Heart right ventricle (tissue), 16 donors: ENCODE results near the gene AGBL4. TPM values are rescaled to one million over a fixed set of nuclear protein-coding genes. Genes with fewer than 3 reads are reported as not detected.

Source experiments
- ATAC-seq, 8 donors: fragments of 200-7000 bp; cut with Tn5 transposase; one replicate each; pipeline ENCODE4 v1.9.1; 2020; ENCODE audit warnings: mild to moderate bottlenecking in 8 of 8, moderate library complexity in 8 of 8, moderate number of reproducible peaks in 1 of 8
- DNase-seq, 2 donors: peaks; one replicate each; pipeline ENCODE4 v3.0.0-alpha.2; 2020
- H3K27ac ChIP-seq, 10 donors: fragments of 200-600 bp; sonication (generic) in 2 of 10; one replicate each; pipeline versions ENCODE4 v1.5.0 to v1.8.0; 2020 to 2022; ENCODE audit warnings: mild to moderate bottlenecking in 3 of 10
- H3K27me3 ChIP-seq, 7 donors: fragments of 200-600 bp; one replicate each; pipeline ENCODE4 v1.8.0; 2021 to 2022; ENCODE audit warnings: mild to moderate bottlenecking in 2 of 7
- H3K36me3 ChIP-seq, 9 donors: fragments of 200-600 bp; sonication (generic) in 1 of 9; one replicate each; pipeline versions ENCODE4 v1.5.0 to v1.8.0; 2020 to 2022; ENCODE audit warnings: mild to moderate bottlenecking in 2 of 9
- H3K4me1 ChIP-seq, 9 donors: fragments of 200-600 bp; sonication (generic) in 1 of 9; one replicate each; pipeline versions ENCODE4 v1.5.0 to v1.8.0; 2020 to 2022; ENCODE audit warnings: mild to moderate bottlenecking in 4 of 9
- H3K4me3 ChIP-seq, 10 donors: fragments of 200-600 bp; sonication (generic) in 2 of 10; one replicate each; pipeline versions ENCODE4 v1.5.0 to v1.8.0; 2020 to 2022; ENCODE audit warnings: mild to moderate bottlenecking in 7 of 10, moderate library complexity in 2 of 10
- H3K9me3 ChIP-seq, 11 donors: fragments of 200-600 bp in 10 of 11; sonication (generic) in 2 of 11; one replicate each; pipeline versions ENCODE4 v1.5.0 to v1.8.0; 2013 to 2022; ENCODE audit warnings: mild to moderate bottlenecking in 2 of 11, control low read depth in 1 of 11, moderate library complexity in 1 of 11
- CTCF ChIP-seq, 9 donors: fragments of 200-600 bp; sonication (generic) in 2 of 9; IDR thresholded peaks; one replicate each; pipeline versions ENCODE4 v1.5.0 to v1.8.0; 2021 to 2022; ENCODE audit warnings: antibody characterized with exemption in 9 of 9, mild to moderate bottlenecking in 5 of 9, moderate library complexity in 1 of 9
- WGBS, 2 donors: extraction: QIAGEN DNeasy Blood & Tissue Kit; methylation state at CpG; one replicate each; pipeline ENCODE4 v1.1.7; 2013; ENCODE audit warnings: inconsistent platforms in 1 of 2; 5-methylcytosine and 5-hydroxymethylcytosine counted together
- intact Hi-C, 10 donors: fragments of 100-400 bp; cut with DNase I; formaldehyde crosslinking; loops; one replicate each; pipeline versions ENCODE4 v1.11.1 to v1.14.2; 2022
- polyA plus RNA-seq, 2 donors: library from polyadenylated mRNA; stranded (reverse); fragments of 200-250 nt; gene quantifications; one replicate each; pipeline ENCODE4 v1.2.3, GENCODE V29; 2013
- total RNA-seq, 10 donors: library from RNA; stranded (reverse); fragmentation: NEBNext Ultra II Directional in 3 of 10; extraction: Animal tissue kit (Norgen Biotek cat#: 25700) in 3 of 10; gene quantifications; one replicate each; pipeline versions ENCODE4 v1.2.1 to v1.2.4, GENCODE V29; 2021 to 2023
- donor health status: Arrhythmogenic right ventricular cardiomyopathy.
- donor health status: ischemic (EF 13 %, LVEDD 7.1; RV severe dilation, severe dysfunction).
- donor health status: healthy with polysubstance abuse.
- donor health status: DM: no; HTN: yes; CAD: no.
- donor health status: DM: no; HTN: no; CAD: no.
- donor health status: ischemic (EF 25% LVEDD 6.9; RV normal size, moderate dysfunction).
- donor health status: ischemic (EF 25% LVEDD 5.7; RV mildly dilated, moderate dysfunction).
- donor health status: healthy.
- donor health status: DM: yes; HTN: yes; CAD: no.
- donor health status: Ischemic cardiomyopathy.
- donor health status: ischemic (EF 35%, LVEDD 5.7; RV mildly dilated, moderate dysfunction).
- donor health status: nonischemic (EF 11% LVEDD 7.7; RV severe dilation, severe dysfunction).
- donor health status: DM: yes; HTN: yes; CAD: no.
- donor health status: PGD.
- donor health status: ischemic (EF 29% LVEDD 5.4; RV normal size, mild dysfunction).
- donor health status: nonischemic (EF 23%, LVEDD 6.1; RV moderate dilation, normal function).

AGBL4 gene
- total and polyA plus RNA-seq, 12 donors: 0.04 to 0.93 (median 0.46) TPM; not detected in 2

- TF ChIP-seq CTCF (IDR thresholded peaks at IDR 0.05): no peak
- Histone ChIP-seq H3K4me3 (no peak overlapping the region), H3K9me3 (peaks cover 0 to 3% (median 0%) of the 10 kb centered on the region in 11 donors), H3K36me3 (no peaks in the 10 kb centered on the region), H3K27ac (no peak overlapping the region), H3K4me1 (no peaks in the 10 kb centered on the region), H3K27me3 (no peaks in the 10 kb centered on the region)
- ATAC-seq: no peak
- no peak for DNase-seq
- intact Hi-C loops: no loop called here
- WGBS, 2 donors: 86 to 87% methylated on average over 3 of the region's 3 CpGs
Observed at GRCh38 chr1:49424782-49425181, 599.0 kb downstream of the AGBL4 start.

DNA sequence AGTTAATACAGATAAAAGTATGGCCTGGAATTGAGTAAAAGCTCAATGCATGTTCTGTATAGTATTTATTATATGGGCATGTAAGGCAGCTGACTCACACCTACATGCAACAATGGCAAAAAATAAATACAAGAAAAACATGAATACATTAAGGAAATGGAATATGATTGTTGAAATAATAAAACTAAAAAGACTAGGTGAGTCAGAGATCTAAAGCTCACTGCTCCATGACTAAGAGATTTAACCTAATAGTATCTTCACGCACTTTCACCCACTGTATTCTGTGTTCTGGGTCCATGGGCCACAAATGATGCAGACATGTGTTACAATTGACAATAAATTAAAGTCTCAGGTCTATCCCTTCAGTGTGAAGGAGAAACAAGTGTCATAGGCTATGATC, 607.0 kb downstream of the AGBL4 start:
- H3K4me3 ChIP-seq: no peak overlapping the region
- WGBS, 2 donors: 91 to 94% methylated on average over 1 of the region's 1 CpG
- no peaks in the 10 kb centered on the region for H3K27me3 ChIP-seq
- no peak for TF ChIP-seq CTCF (IDR thresholded peaks at IDR 0.05)
- ATAC-seq: no peak
- no peaks in the 10 kb centered on the region for H3K9me3 ChIP-seq
- no peaks in the 10 kb centered on the region for H3K36me3 ChIP-seq
- DNase-seq: no peak
- H3K27ac ChIP-seq: no peak overlapping the region
- intact Hi-C loops: no loop called here
- no peaks in the 10 kb centered on the region for H3K4me1 ChIP-seq

DNA sequence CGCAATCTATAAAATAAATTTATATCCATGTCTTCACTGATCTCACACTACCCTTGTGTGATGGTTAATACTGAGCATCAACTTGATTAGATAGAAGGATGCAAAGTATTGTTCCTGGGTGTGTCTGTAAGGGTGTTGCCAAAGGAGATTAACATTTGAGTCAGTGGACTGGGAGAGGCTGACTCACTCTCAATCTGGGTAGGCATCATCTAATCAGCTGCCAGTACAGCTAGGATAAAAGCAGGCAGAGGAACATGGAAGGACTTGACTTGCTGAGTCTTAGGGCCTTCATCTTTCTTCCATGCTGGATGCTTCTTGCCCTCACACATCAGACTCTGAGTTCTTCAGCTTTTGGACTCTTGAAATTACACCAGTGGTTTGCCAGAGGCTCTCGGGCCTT, 615.4 kb downstream of the AGBL4 start:
- ATAC-seq (no peak), DNase-seq (no peak)
- TF ChIP-seq CTCF (IDR thresholded peaks at IDR 0.05): no peak
- no peaks in the 10 kb centered on the region for H3K36me3 ChIP-seq
- H3K9me3 ChIP-seq: peaks cover 0 to 22% (median 0%) of the 10 kb centered on the region in 11 donors
- 82 to 90% methylated on average over 2 of the region's 2 CpGs for WGBS, 2 donors
- no peak overlapping the region for H3K4me3 ChIP-seq
- no peaks in the 10 kb centered on the region for H3K27me3 ChIP-seq
- intact Hi-C loops: no loop called here
- H3K27ac ChIP-seq: no peak overlapping the region
- H3K4me1 ChIP-seq: no peaks in the 10 kb centered on the region

DNA sequence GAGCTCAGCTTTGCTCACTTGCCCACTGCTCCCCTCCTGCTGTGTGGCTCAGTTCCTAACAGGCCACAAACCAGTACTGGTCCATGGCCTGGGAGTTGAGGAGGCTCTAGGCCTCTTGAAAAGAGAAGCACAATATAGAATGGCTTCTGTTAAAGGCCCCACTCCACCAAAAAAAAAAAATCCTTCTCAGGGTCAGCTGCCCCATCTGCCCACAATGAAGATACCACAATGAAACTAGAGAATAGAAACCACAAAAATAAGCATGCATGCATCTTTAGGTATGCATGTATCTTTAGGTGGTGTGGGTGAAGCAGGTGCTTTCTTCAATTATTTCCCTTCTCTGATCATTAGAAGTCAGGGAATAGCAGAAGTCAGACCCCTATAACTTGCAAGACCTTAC, 626.7 kb downstream of the AGBL4 start:
- Histone ChIP-seq H3K4me1 (no peaks in the 10 kb centered on the region), H3K27me3 (no peaks in the 10 kb centered on the region), H3K27ac (no peak overlapping the region), H3K36me3 (no peaks in the 10 kb centered on the region), H3K4me3 (no peak overlapping the region), H3K9me3 (peaks cover 0 to 20% (median 0%) of the 10 kb centered on the region in 11 donors)
- no peak for DNase-seq
- no peak for ATAC-seq
- intact Hi-C loops: no loop called here
- TF ChIP-seq CTCF (IDR thresholded peaks at IDR 0.05): no peak

GRCh38 chr1:49394200-49394599, 629.6 kb downstream of the AGBL4 start:
- intact Hi-C loops: no loop called here
- Histone ChIP-seq H3K4me1 (no peaks in the 10 kb centered on the region), H3K9me3 (peaks cover 0 to 4% (median 0%) of the 10 kb centered on the region in 11 donors), H3K27ac (no peak overlapping the region), H3K4me3 (no peak overlapping the region), H3K27me3 (no peaks in the 10 kb centered on the region), H3K36me3 (no peaks in the 10 kb centered on the region)
- ATAC-seq (no peak), DNase-seq (no peak)
- TF ChIP-seq CTCF (IDR thresholded peaks at IDR 0.05): no peak
- 81 to 95% methylated on average over 2 of the region's 2 CpGs for WGBS, 2 donors
